Keratinocyte (primary cell): Measurements from ENCODE around the gene NAV3. TPM values are rescaled to one million over a fixed set of nuclear protein-coding genes. Genes with fewer than 3 reads are reported as not detected.
A peak's percentile ranks its signal among the peaks of the same experiment; 100 is the strongest.

Source experiments
- DNase-seq: peaks from one replicate; pipeline ENCODE4 v3.0.0-alpha.2; 2011; ENCODE audit warnings: low read depth, missing footprints, low spot score
- FAIRE-seq: peaks from 2 replicates; lab custom pipeline; 2011; peaks lifted over from hg19 to GRCh38; lab: Jason Lieb, UNC
- H2AFZ ChIP-seq: 2 replicates; pipeline ENCODE4 v1.6.0; 2012; ENCODE audit warnings: low read length, control low read depth, inconsistent platforms; ENCODE audit not compliant: control insufficient read depth
- H3K27ac ChIP-seq: 2 replicates; pipeline ENCODE4 v1.5.1; 2011; ENCODE audit warnings: low read length; ENCODE audit not compliant: control insufficient read depth, insufficient read depth
- H3K27me3 ChIP-seq: 3 replicates; pipeline ENCODE4 v1.6.0; 2011; ENCODE audit warnings: low read length; ENCODE audit not compliant: control insufficient read depth, insufficient read depth; ENCODE audit errors: extremely low read depth
- H3K36me3 ChIP-seq, 2 experiments: 2 replicates in 1 of 2; 3 replicates in 1 of 2; pipeline ENCODE4 v1.5.1; 2011; ENCODE audit warnings: low read length in 2 of 2, mild to moderate bottlenecking in 1 of 2; ENCODE audit not compliant: control insufficient read depth in 2 of 2, insufficient read depth in 2 of 2; ENCODE audit errors: extremely low read depth in 1 of 2
- H3K4me1 ChIP-seq: 3 replicates; pipeline ENCODE4 v1.5.1; 2011; ENCODE audit warnings: low read length; ENCODE audit not compliant: control insufficient read depth, insufficient read depth; ENCODE audit errors: extremely low read depth
- H3K4me2 ChIP-seq: 3 replicates; pipeline ENCODE4 v1.6.0; 2011; ENCODE audit warnings: low read depth, low read length; ENCODE audit not compliant: control insufficient read depth, insufficient read depth; ENCODE audit errors: extremely low read depth
- H3K4me3 ChIP-seq, 3 experiments: fragments of 200-600 bp in 1 of 3; sonication (generic) in 1 of 3; 2 replicates in 2 of 3; 3 replicates in 1 of 3; pipeline ENCODE4 v1.5.1; 2011 to 2016; ENCODE audit warnings: low read length in 3 of 3, mild to moderate bottlenecking in 3 of 3, control low read depth in 2 of 3, inconsistent platforms in 1 of 3, low read depth in 1 of 3, mixed read lengths in 1 of 3, mixed run types in 1 of 3, moderate library complexity in 1 of 3; ENCODE audit not compliant: control insufficient read depth in 2 of 3, insufficient read depth in 2 of 3; ENCODE audit errors: extremely low read depth in 1 of 3
- H3K79me2 ChIP-seq: 2 replicates; pipeline ENCODE4 v1.6.0; 2012; ENCODE audit warnings: low read length; ENCODE audit not compliant: control insufficient read depth, insufficient read depth
- H3K9ac ChIP-seq: 3 replicates; pipeline ENCODE4 v1.6.0; 2011; ENCODE audit warnings: low read length; ENCODE audit not compliant: control insufficient read depth, insufficient read depth; ENCODE audit errors: extremely low read depth
- H3K9me1 ChIP-seq: 3 replicates; pipeline ENCODE4 v1.6.0; 2011; ENCODE audit warnings: low read length; ENCODE audit not compliant: control insufficient read depth, insufficient read depth; ENCODE audit errors: extremely low read depth
- H3K9me3 ChIP-seq: 2 replicates; pipeline ENCODE4 v1.5.1; 2012; ENCODE audit warnings: low read depth, low read length; ENCODE audit not compliant: control insufficient read depth
- H4K20me1 ChIP-seq: 3 replicates; pipeline ENCODE4 v1.6.0; 2011; ENCODE audit warnings: low read length; ENCODE audit not compliant: control insufficient read depth, insufficient read depth; ENCODE audit errors: extremely low read depth
- EZH2 ChIP-seq: IDR thresholded peaks from one replicate; pipeline ENCODE4 v1.6.1; 2012; ENCODE audit warnings: inconsistent platforms, mild to moderate bottlenecking, low read length, moderate library complexity
- dilution Hi-C: fragments of 300-500 bp; cut with MboI; formaldehyde crosslinking; loops from one replicate; pipeline ENCODE4 v1.7.0; 2020; ENCODE audit warnings: low sequenced_read_pairs; ENCODE audit not compliant: extremely low pct_ligation_motif_present
- polyA plus RNA-seq, 5 experiments: library from polyadenylated mRNA; depleted of rRNA in 3 of 5; stranded (reverse) in 3 of 5; stranded (forward) in 1 of 5; unstranded in 1 of 5; fragments of >200 nt; gene quantifications; 1 replicate in 1 of 5; 2 replicates in 3 of 5; 3 replicates in 1 of 5; pipeline versions ENCODE4 v1.2.1 to v1.2.3, GENCODE V29; 2011 to 2012; ENCODE audit warnings: missing spikeins in 2 of 5, low read depth in 1 of 5, low replicate concordance in 1 of 5
- TF ChIP-seq, protein P1 (sequence below), 3 experiments: IDR thresholded peaks in 1 of 3; conservative IDR thresholded peaks in 1 of 3; optimal IDR thresholded peaks in 1 of 3; 2 replicates in 2 of 3; 3 replicates in 1 of 3; pipeline versions ENCODE3 to v1.5.1; 2011; ENCODE audit warnings: low read length in 3 of 3, mild to moderate bottlenecking in 3 of 3, moderate library complexity in 2 of 3, control low read depth in 1 of 3, inconsistent platforms in 1 of 3; ENCODE audit not compliant: insufficient read depth in 2 of 3; ENCODE audit errors: extremely low read depth in 1 of 3

The NAV3 gene
- polyA plus RNA-seq, 1 donor (not counting 4 experiments of a cell fraction or from before 2014, with no cell fraction given): 22.6 TPM

DNA sequence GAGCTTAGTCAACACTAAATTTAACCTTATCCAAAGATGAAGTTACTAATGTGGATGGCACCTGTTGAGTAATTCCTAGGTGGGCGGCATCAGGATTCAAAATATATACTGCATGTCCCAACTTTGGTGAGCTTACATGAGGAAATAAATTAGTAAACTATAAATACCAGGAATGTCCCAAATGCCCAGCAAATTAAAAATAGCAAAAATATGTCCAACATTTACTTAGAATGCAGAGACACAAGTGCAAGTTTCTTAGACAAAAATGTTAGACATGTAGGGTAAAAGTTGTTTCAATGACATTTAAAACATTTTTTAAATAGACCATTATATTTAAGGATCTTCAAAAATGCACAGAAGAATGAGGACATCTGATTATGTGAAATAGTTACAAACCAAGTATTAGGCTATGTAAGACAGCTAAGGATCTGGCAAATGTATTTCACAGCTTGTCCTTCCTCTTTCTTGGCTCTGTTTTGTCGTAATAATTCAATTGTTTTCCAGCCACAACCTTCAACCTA is 115.9 kb downstream of the NAV3 start:
- Histone ChIP-seq H3K4me2 (peak overlapping the region; percentile 52), H3K27me3 (no peaks in the 10 kb centered on the region), H3K36me3 (peaks cover 1 to 14% of the 10 kb centered on the region in 2 experiments), H3K9me1 (no peaks in the 10 kb centered on the region), H3K4me1 (peaks cover 32% of the 10 kb centered on the region), H2AFZ (no peak overlapping the region), H3K4me3 (no peak overlapping the region), H3K27ac (peak overlapping the region; percentile 8), H3K9ac (no peak overlapping the region), H3K9me3 (no peaks in the 10 kb centered on the region), H3K79me2 (peaks cover 55% of the 10 kb centered on the region), H4K20me1 (no peaks in the 10 kb centered on the region)
- TF ChIP-seq, protein P1, sequence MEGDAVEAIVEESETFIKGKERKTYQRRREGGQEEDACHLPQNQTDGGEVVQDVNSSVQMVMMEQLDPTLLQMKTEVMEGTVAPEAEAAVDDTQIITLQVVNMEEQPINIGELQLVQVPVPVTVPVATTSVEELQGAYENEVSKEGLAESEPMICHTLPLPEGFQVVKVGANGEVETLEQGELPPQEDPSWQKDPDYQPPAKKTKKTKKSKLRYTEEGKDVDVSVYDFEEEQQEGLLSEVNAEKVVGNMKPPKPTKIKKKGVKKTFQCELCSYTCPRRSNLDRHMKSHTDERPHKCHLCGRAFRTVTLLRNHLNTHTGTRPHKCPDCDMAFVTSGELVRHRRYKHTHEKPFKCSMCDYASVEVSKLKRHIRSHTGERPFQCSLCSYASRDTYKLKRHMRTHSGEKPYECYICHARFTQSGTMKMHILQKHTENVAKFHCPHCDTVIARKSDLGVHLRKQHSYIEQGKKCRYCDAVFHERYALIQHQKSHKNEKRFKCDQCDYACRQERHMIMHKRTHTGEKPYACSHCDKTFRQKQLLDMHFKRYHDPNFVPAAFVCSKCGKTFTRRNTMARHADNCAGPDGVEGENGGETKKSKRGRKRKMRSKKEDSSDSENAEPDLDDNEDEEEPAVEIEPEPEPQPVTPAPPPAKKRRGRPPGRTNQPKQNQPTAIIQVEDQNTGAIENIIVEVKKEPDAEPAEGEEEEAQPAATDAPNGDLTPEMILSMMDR (optimal IDR thresholded peaks at IDR 0.05 in 1 of 3, IDR thresholded peaks at IDR 0.05 in 1 of 3, conservative IDR thresholded peaks at IDR 0.05 in 1 of 3; ENCODE audit: extremely low read depth in 1 of 3, insufficient read depth in 2 of 3, low read length in 3 of 3): no peak
- TF ChIP-seq EZH2: no peak
- dilution Hi-C loops: no loop called here
- DNase-seq (no peak), FAIRE-seq (no peak)

DNA sequence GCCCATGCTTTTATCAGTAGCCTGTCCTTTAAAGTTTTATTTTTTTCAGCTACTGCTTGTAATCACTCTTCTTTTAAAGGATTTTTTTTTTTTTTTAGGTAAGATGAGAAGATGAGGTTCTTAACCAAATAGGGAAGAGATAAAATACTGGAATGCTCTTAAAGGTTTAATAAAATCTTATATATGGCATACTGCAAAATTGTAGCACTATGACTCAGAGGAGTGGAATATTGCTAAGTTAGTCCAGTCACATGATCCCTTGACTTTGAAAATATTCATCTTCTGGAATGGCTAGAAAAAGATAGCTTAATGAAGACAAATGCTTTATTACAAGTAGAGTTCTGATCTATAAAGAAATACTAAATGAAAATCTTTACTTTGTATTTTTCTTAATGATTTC is 116.6 kb downstream of the NAV3 start:
- TF ChIP-seq, protein P1 (optimal IDR thresholded peaks at IDR 0.05 in 1 of 3, IDR thresholded peaks at IDR 0.05 in 1 of 3, conservative IDR thresholded peaks at IDR 0.05 in 1 of 3; ENCODE audit: extremely low read depth in 1 of 3, insufficient read depth in 2 of 3, low read length in 3 of 3): no peak
- TF ChIP-seq EZH2: no peak
- H3K79me2 ChIP-seq: peaks cover 58% of the 10 kb centered on the region
- H3K9ac ChIP-seq: no peak overlapping the region
- no peaks in the 10 kb centered on the region for H3K27me3 ChIP-seq
- dilution Hi-C loops: no loop called here
- DNase-seq: peak; percentile 13
- peaks cover 1 to 14% of the 10 kb centered on the region in 2 experiments for H3K36me3 ChIP-seq
- peak overlapping the region in 1 of 3 experiments; percentile 30 for H3K4me3 ChIP-seq
- H4K20me1 ChIP-seq: no peaks in the 10 kb centered on the region
- no peak overlapping the region for H2AFZ ChIP-seq
- H3K4me1 ChIP-seq: peaks cover 32% of the 10 kb centered on the region
- peak overlapping the region; percentile 8 for H3K27ac ChIP-seq
- no peak for FAIRE-seq
- no peaks in the 10 kb centered on the region for H3K9me3 ChIP-seq
- H3K9me1 ChIP-seq: no peaks in the 10 kb centered on the region
- peak overlapping the region; percentile 52 for H3K4me2 ChIP-seq
